Central memory CD8-positive, alpha-beta T cell (primary cell): ENCODE data around the gene THSD4.
"Not testable (repeated sequence)": the region's sequence is repeated elsewhere in the genome, so short reads cannot be mapped to it uniquely, and the experiment has no call there.

Experiments
- ATAC-seq: fragments of 150-1000 bp; cut with Tn5 transposase; replicated peaks from 2 replicates; pipeline ENCODE4 v1.10.0; 2022; ENCODE audit warnings: mild to moderate bottlenecking, moderate FRiP score, moderate number of reproducible peaks; ENCODE audit not compliant: poor library complexity, severe bottlenecking; ENCODE audit errors: extremely low read depth
- DNase-seq, 2 donors: peaks; one replicate each; pipeline ENCODE4 v3.0.0; 2021; ENCODE audit warnings: low spot score in 2 of 2
- H3K27ac Mint-ChIP-seq: one replicate; pipeline ENCODE4 v1.8.0; 2022; ENCODE audit warnings: low read depth, mild to moderate bottlenecking, moderate library complexity, mixed read lengths
- H3K27me3 Mint-ChIP-seq: one replicate; pipeline ENCODE4 v1.8.0; 2022; ENCODE audit warnings: mixed read lengths
- H3K36me3 Mint-ChIP-seq: one replicate; pipeline ENCODE4 v1.8.0; 2022; ENCODE audit warnings: mild to moderate bottlenecking, moderate library complexity, mixed read lengths; ENCODE audit not compliant: insufficient read depth
- H3K4me1 Mint-ChIP-seq: one replicate; pipeline ENCODE4 v1.8.0; 2022; ENCODE audit warnings: mixed read lengths
- H3K4me3 Mint-ChIP-seq: one replicate; pipeline ENCODE4 v1.8.0; 2022; ENCODE audit warnings: mild to moderate bottlenecking, moderate library complexity, mixed read lengths
- H3K9me3 Mint-ChIP-seq: one replicate; pipeline ENCODE4 v1.8.0; 2022; ENCODE audit warnings: mixed read lengths

The THSD4 gene

DNA sequence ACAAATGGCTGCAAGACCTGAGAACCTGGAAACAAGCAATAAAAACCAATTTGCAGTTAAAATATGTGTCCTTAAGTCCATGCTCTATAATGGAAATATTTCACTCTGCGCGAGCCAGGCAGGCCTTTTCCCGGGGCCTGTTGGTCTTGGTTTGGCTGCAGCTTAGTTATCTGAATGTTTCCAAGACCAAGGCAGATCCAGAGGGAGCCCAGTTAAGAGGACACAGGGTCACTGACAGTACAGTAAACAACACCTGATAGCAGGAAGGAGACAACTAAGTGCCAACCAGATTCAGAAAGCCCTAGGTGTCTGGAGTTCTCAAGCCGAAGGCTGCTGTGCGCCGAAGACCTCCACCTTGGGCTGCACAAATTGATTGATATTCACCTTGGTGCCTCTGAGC lies 32.8 kb downstream of the THSD4 start:
- Mint-ChIP-seq H3K9me3 (no peaks in the 10 kb centered on the region), H3K27ac (no peak overlapping the region), H3K36me3 (no peaks in the 10 kb centered on the region), H3K4me1 (no peaks in the 10 kb centered on the region), H3K27me3 (peaks cover 22% of the 10 kb centered on the region), H3K4me3 (no peak overlapping the region)
- DNase-seq (no peak), ATAC-seq (no peak)

DNA sequence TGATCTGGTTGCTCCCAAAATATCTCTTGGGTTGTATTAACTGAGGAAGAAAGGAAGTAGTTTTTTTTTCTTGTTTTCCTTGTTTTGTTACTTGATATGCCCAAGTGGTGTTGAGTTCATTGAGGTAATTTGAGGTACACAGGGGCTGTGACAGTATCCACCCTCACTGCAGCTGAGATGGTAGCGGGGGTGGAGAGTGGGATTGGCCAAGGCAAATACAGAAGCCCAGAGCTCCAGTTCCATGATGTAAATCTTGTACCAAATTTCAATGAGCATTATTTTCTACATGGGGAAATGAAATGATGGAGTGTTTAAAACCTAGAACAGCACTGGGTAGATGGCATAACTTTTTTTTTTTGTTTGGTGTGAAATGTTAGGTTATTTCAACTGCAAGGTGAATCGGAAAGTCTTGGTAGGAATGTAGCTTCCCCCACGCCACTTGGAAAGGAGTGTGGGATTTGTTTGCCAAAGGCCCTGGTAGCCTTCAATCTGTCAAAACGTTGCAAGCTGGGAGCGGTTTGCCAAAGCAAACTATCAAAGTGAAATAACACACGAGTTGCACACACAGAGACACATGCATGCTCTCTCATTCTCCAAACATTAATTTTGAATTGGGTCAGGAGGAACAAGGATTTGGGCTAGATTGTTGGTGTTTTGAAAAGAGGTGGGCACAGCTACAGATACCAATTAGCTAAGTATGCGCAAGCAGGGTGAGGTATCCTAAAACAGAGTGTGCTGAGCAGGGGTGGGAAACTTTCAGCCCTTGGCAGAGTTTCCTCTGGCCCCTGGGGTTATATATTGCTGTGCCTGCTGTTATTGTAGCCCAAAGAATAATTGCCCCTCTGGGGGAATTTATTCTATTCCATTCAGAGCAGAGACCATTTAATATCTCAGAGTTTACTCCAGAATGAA lies 34.6 kb downstream of the THSD4 start:
- Mint-ChIP-seq H3K4me1 (no peaks in the 10 kb centered on the region), H3K36me3 (no peaks in the 10 kb centered on the region), H3K9me3 (no peaks in the 10 kb centered on the region), H3K27ac (no peak overlapping the region), H3K27me3 (peaks cover 16% of the 10 kb centered on the region), H3K4me3 (no peak overlapping the region)
- DNase-seq, result no peak
- ATAC-seq, result no peak

DNA sequence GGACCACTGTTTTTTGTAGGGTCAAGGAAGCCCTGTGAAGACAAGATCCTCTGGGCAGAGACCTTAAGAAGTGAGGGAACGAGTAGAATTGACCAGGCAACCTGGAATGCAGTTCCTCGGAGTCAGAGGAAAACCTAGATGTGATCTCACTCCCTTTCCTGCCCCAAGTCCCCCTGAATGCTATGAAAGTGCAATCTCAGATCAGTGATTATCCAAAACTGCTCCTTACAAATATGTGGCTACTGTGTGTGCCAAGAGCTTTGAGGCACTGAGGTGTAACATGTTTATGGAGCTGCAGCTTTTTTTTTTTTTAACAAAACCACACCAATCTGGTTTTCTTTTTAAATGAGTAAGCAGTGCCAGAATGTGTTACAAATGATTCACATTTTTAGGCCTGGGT lies 35.8 kb downstream of the THSD4 start:
- Mint-ChIP-seq H3K4me3 (no peak overlapping the region), H3K27ac (no peak overlapping the region), H3K27me3 (peaks cover 12% of the 10 kb centered on the region), H3K4me1 (no peaks in the 10 kb centered on the region), H3K36me3 (no peaks in the 10 kb centered on the region), H3K9me3 (no peaks in the 10 kb centered on the region)
- ATAC-seq (no peak), DNase-seq (no peak)

DNA sequence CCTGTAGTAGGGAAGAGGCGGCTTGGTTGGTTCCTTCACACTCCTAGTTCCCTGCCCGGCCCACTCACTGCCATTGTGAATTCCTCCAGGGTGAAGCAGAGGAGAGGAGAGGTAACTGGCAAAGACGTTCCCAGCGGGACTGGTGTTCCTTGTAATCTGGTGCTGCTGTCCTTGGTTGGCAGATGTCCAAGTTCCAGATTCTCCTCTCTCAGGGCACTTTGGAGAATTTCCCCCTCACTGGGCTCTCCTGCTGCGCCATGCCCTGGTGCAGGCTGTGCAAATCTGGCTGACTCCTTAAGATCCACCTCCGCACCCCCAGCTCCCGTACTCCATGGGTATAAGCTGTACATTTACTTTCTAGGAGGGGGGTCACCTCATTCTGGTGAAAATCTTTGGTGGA lies 37.3 kb downstream of the THSD4 start:
- ATAC-seq (no peak), DNase-seq (no peak)
- Mint-ChIP-seq H3K4me3 (no peak overlapping the region), H3K27me3 (peaks cover 12% of the 10 kb centered on the region), H3K9me3 (no peaks in the 10 kb centered on the region), H3K4me1 (no peaks in the 10 kb centered on the region), H3K36me3 (no peaks in the 10 kb centered on the region), H3K27ac (no peak overlapping the region)

DNA sequence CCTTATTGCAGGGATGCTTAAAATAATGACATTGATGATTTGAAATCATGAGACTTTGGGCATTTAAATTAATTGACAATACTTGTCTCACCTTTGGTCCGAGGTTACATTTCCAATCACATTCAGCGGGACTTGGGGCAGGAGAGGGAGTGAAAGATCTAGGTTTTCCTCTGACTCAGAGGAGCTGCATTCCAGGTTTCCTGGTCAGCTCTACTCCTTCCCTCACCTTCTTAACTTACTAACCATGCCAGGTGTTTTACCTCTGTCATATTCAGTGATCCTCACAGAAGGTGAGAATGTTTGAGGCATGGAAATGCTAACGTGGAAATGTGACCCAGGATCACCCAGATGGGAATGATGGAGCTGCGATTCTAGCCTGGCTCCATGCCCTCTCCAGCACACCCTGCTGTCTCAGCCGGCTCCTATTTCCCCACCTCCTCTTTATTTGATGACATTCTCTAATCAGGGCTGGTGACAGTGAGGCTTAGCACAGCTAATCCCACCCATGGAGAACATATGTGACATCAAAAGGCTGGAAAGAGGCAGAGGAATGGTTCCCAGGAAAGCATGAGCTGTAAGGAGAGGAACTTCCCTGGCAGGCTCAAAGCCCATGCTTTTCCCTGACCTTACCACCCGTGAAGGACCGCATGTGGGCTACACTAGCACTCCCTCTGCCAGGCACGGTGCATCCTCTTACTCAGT lies 38.7 kb downstream of the THSD4 start:
- ATAC-seq (no peak), DNase-seq (no peak)
- no peaks in the 10 kb centered on the region for H3K4me1 Mint-ChIP-seq
- H3K9me3 Mint-ChIP-seq, result no peaks in the 10 kb centered on the region
- H3K4me3 Mint-ChIP-seq, result no peak overlapping the region
- H3K27ac Mint-ChIP-seq, result no peak overlapping the region
- H3K27me3 Mint-ChIP-seq, result peaks cover 21% of the 10 kb centered on the region
- no peaks in the 10 kb centered on the region for H3K36me3 Mint-ChIP-seq

DNA sequence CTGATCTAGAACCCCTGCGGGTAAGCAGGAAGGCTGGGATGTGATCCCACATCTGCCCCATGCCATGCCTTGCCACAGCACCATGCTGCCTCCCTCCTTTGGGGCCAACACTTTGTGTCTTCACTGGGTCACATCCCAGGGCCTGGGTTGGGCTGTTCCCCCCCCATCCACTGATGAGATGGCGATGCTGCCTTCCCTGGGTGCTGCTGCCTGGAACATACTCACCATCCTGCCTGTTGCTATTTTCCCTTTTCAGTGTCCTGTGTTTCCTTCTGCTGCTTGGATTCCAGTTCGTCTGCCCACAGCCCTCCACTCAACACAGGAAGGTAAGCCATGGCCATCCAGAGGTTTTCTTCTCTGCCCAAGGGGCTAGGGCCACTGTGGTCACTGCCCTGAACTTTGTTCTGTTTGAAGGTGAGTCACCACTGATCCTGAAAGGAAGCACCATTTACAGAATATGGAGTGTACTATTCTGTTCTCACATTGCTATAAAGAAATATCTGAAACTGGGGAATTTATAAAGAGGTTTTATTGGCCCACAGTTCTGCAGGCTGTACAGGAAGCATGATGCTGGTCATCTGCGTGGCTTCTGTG lies 39.4 kb downstream of the THSD4 start:
- H3K9me3 Mint-ChIP-seq, result no peaks in the 10 kb centered on the region
- no peak overlapping the region for H3K27ac Mint-ChIP-seq
- DNase-seq (no peak), ATAC-seq (no peak)
- H3K4me1 Mint-ChIP-seq, result no peaks in the 10 kb centered on the region
- no peak overlapping the region for H3K4me3 Mint-ChIP-seq
- H3K27me3 Mint-ChIP-seq, result peaks cover 26% of the 10 kb centered on the region
- no peaks in the 10 kb centered on the region for H3K36me3 Mint-ChIP-seq

DNA sequence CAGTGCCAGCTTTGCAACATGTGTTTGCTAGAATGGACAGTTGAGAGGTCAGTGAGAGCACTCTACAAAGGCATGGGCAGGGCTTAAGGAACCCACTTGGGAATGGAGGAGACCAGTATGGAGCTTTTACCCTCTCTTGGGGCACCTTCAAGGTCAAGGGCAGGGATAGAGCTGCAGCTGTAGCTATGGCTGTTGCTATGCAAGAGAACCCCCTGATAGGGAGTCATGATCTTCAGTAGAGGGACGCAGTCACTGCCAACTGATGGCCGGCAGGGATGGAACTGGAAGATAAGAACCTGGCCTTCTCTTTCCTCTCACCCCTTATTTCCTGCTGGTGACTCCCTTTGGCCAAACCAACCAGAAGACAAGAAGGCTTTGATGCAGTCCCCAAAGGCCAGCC lies 40.3 kb downstream of the THSD4 start:
- Mint-ChIP-seq H3K9me3 (no peaks in the 10 kb centered on the region), H3K4me1 (no peaks in the 10 kb centered on the region)

DNA sequence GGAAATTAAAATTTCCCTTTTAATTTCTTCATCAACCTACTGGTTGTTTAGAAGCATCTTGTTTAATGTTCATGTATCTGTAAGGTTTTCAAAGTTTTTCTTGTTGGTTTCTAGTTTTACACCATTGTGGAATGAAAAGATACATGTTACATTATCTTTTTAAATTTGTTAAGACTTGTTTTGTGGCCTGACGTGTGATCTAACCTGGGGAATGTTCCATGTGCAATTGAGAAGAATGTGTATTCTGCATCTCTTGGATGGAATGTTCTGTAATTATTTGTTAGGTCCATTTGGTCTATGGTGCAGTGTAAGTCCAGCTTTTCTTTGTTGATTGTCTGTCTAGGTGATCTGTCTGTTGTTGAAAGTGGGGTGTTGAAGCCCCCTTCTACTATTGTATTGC lies 45.7 kb downstream of the THSD4 start:
- peaks cover 8% of the 10 kb centered on the region for H3K9me3 Mint-ChIP-seq
- H3K27me3 Mint-ChIP-seq, result peaks cover 61% of the 10 kb centered on the region
- DNase-seq (no peak), ATAC-seq (no peak)
- H3K36me3 Mint-ChIP-seq, result no peaks in the 10 kb centered on the region
- H3K4me1 Mint-ChIP-seq, result no peaks in the 10 kb centered on the region
- no peak overlapping the region for H3K27ac Mint-ChIP-seq
- H3K4me3 Mint-ChIP-seq, result no peak overlapping the region

More for the DNA sequence above, 40.3 kb downstream of the THSD4 start:
- Mint-ChIP-seq H3K27me3 (peaks cover 33% of the 10 kb centered on the region), H3K27ac (no peak overlapping the region), H3K4me3 (no peak overlapping the region), H3K36me3 (no peaks in the 10 kb centered on the region)
- ATAC-seq, result no peak
- DNase-seq, result no peak

DNA sequence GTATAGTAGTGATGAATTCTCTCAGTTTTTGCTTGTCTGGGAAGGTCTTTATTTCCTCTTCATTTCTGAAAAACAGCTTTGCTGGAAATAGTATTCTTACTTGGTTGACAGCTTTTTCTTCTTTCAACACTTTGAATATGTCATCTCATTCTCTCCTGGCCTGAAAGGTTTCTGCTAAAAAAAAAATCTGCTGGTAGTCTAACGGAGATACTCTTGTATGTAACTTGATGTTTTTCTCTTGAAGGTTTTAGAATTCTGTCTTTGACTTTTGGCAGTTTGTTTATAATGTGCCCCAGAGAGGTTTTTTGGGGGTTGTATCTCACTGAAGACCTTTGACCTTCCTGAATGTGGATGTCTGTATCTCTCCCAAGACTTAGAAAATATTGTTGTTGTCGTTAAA lies 47.0 kb downstream of the THSD4 start:
- Mint-ChIP-seq H3K27me3 (peaks cover 75% of the 10 kb centered on the region), H3K27ac (no peak overlapping the region)

DNA sequence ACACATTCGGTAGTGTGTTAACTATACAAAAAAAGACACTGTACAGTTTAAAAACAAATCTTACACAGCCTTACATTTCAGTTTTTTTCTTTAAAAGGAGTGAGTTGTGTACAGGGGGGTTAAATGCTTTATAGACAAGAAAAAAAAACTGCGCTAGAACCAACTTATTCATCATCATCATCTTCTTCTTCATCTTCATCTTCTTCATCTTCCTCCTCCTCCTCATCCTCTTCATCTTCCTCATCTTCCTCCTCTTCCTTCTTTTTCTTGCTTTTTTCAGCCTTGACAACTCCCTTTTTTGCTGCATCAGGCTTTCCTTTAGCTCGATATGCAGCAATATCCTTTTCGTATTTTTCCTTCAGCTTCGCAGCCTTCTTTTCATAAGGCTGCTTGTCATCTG lies 49.3 kb downstream of the THSD4 start:
- not testable (repeated sequence) for H3K36me3 Mint-ChIP-seq, H3K27ac Mint-ChIP-seq, ATAC-seq, DNase-seq, H3K4me1 Mint-ChIP-seq, H3K4me3 Mint-ChIP-seq, H3K9me3 Mint-ChIP-seq
- H3K27me3 Mint-ChIP-seq, result peaks cover 83% of the 10 kb centered on the region

More for the DNA sequence above, 47.0 kb downstream of the THSD4 start:
- no peaks in the 10 kb centered on the region for H3K36me3 Mint-ChIP-seq
- ATAC-seq, result no peak
- no peak for DNase-seq
- H3K4me3 Mint-ChIP-seq, result no peak overlapping the region
- H3K9me3 Mint-ChIP-seq, result peaks cover 8% of the 10 kb centered on the region
- no peaks in the 10 kb centered on the region for H3K4me1 Mint-ChIP-seq

DNA sequence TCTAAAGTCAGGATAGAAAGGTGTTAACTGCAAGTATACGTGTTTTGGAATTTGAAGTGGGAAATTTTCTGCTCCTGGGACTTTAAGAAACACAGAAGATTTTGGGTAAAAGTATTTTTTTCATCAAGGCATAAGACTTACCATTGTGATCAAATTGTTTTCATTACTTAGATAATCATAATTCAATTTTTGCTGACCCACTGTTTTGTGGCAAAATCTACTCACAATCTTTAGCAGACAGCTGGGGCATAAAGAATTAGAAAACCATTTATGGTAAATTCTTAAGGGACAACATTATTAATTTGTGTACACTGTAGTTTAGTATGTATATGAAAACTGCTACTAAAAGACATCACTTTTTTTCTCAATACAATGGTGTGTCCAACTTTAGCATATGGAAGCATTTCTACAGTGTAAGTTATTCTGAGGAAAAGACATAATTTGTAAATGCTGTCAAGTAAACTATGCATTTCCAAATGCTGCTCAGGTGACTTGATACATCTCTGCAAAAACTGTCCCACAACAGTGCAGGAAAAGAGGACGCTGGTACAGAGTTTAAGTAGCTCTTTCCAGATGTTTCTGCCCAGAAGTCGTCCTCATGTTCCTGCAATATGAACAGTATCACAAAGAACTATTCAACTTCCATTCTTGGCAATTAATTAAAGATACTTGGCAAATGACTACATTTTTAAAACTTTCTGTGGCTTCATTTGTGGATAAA lies 52.3 kb downstream of the THSD4 start:
- Mint-ChIP-seq H3K4me3 (no peak overlapping the region), H3K9me3 (peaks cover 11% of the 10 kb centered on the region), H3K4me1 (no peaks in the 10 kb centered on the region), H3K27ac (no peak overlapping the region), H3K36me3 (no peaks in the 10 kb centered on the region), H3K27me3 (peaks cover 75% of the 10 kb centered on the region)
- no peak for DNase-seq
- ATAC-seq, result no peak

DNA sequence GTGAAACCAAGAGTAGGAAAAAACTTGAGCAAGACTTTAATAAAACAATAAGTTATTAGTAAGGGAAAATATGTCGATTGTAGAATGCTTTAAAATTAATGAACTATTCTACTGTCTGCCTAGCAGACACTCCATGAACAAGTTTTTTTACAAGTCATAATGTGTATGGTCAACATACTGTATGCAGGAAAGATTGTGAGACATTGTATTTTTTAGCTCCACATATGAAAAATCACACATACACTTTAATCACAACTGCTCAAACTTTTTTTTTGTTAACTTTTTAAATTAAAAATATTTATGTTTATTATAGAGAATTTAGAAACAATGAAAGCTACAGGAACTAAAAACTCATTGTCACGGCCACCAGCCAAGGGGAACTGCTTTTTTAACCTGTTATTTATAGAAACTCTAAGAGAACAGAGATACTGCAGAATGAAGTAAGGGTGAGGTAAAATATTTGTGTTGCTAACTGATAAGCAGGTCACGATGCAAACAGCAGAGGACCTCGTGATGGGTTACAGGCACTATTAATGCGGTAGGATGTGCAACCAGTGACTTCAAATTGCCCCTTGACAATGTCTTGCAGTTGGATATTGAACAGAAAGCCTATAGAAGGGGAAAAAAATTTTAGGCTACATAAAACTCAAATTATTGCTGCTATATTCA lies 53.0 kb downstream of the THSD4 start:
- Mint-ChIP-seq H3K9me3 (peaks cover 6% of the 10 kb centered on the region), H3K4me1 (no peaks in the 10 kb centered on the region), H3K4me3 (no peak overlapping the region), H3K27me3 (peaks cover 75% of the 10 kb centered on the region), H3K36me3 (no peaks in the 10 kb centered on the region), H3K27ac (no peak overlapping the region)
- ATAC-seq, result no peak
- DNase-seq, result no peak
